H1 (cell line): ENCODE results near the gene TM9SF2. TPM values are rescaled to one million over a fixed set of nuclear protein-coding genes. Genes with fewer than 3 reads are reported as not detected.

Experiments
- CBX5 ChIP-seq: fragments of 300-800, 300-1000 bp; sonication (generic); IDR thresholded peaks from 2 replicates; pipeline ENCODE4 v1.7.1; 2016; ENCODE audit warnings: antibody characterized with exemption, low read length, low read depth
- HDAC6 ChIP-seq: IDR thresholded peaks from one replicate; pipeline ENCODE4 v1.7.1; 2012; ENCODE audit warnings: low read depth, mild to moderate bottlenecking, inconsistent platforms, low read length, moderate library complexity
- KDM4A ChIP-seq: IDR thresholded peaks from one replicate; pipeline ENCODE4 v1.7.1; 2012; ENCODE audit warnings: low read depth, mild to moderate bottlenecking, moderate library complexity, low read length, inconsistent platforms; ENCODE audit not compliant: severe bottlenecking
- NANOG ChIP-seq: IDR thresholded peaks from 2 replicates; pipeline ENCODE4 v1.6.1; 2011; ENCODE audit warnings: low read length, low read depth, mild to moderate bottlenecking, inconsistent platforms; ENCODE audit not compliant: insufficient read depth, poor library complexity, severe bottlenecking
- SRF ChIP-seq: IDR thresholded peaks from 2 replicates; pipeline ENCODE4 v1.6.1; 2011; ENCODE audit warnings: mild to moderate bottlenecking, low read depth, low read length, moderate library complexity
- polyA plus RNA-seq, 7 experiments: library from polyadenylated mRNA; depleted of rRNA in 3 of 7; stranded (reverse) in 5 of 7; unstranded in 2 of 7; fragments of >200 nt in 5 of 7; fragments of 200-250 nt in 2 of 7; gene quantifications; 1 replicate in 5 of 7; 2 replicates in 1 of 7; 4 replicates in 1 of 7; pipeline versions ENCODE4 v1.2.1 to v1.2.3, GENCODE V29; 2011 to 2013; ENCODE audit warnings: missing spikeins in 2 of 7, mixed read lengths in 2 of 7
- total RNA-seq: library from RNA; stranded (reverse); fragmentation: NEBNext Ultra II Directional; extraction: Animal tissue kit (Norgen Biotek cat#: 25700); gene quantifications from 2 replicates; pipeline ENCODE4 v1.2.1, GENCODE V29; 2021

The TM9SF2 gene
- total and polyA plus RNA-seq, 2 of the 8 experiments (the other 6 are each of a cell fraction or from before 2014, with no cell fraction given) = 68.0 to 101 TPM

- TF ChIP-seq HDAC6 = no peak
- no peak for TF ChIP-seq KDM4A
- no peak for TF ChIP-seq NANOG
- TF ChIP-seq CBX5 = no peak
- no peak for TF ChIP-seq SRF
Measured at GRCh38 chr13:99505814-99506269, 4.6 kb downstream of the TM9SF2 start (continued).
